Endometrium (tissue), 2 donors: Measurements from ENCODE around the gene MICU2.

Experiments
- FAIRE-seq: peaks from 2 replicates; lab custom pipeline; 2012; peaks lifted over from hg19 to GRCh38; lab: Jason Lieb, UNC
- donor health status: control.
- donor health status: control.

The MICU2 gene

GRCh38 chr13:21481359-21481758 is 122.6 kb downstream of the MICU2 start:
- no peak for FAIRE-seq

DNA sequence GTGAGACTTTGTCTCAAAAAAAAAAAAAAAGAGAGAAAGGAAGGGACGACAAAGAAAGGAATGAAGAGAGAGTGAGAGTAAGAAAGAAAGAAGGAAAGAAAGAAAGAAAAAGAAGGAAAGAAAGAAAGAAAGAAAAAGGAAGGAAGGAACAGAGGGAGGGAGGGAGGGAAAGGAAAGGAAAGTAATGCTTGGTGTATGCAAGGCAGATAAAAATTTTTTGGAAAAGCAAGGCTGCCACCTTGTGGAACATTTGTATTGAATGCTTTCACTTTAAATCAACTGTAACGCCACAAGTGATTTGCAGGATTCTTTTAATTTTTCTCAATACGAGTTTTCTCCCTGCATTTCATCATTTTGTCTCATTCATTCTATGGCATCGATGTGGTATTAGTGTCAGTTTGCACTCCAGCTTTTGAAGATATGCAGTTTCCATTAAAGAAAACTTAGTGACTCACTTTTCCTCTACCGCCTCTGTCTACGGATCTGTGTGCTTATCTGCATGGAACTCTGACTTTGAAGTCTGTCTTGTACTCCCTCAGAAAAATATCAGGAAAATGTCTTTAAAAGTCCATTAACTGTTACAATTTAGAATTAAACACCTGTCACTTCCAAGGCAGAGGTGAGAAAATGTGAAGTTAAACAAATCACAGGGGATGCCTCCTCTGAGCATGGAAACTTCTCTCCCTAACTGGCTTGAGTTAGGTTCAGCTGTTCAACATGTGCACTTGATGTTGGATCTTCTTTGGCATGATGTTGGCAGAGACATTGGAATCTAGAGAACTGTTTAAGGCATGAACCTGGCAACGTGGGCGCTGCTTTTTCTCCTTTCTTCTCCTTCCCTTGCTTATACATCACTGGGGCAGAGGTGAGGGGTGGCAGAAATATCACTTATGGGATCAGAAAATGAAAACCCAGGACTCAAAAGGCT is 124.8 kb downstream of the MICU2 start:
- peak; percentile 54 for FAIRE-seq

GRCh38 chr13:21476893-21477472 is 127.0 kb downstream of the MICU2 start:
- FAIRE-seq: no peak

- no peak for FAIRE-seq
Measured at GRCh38 chr13:21475115-21475514, 128.9 kb downstream of the MICU2 start.

DNA sequence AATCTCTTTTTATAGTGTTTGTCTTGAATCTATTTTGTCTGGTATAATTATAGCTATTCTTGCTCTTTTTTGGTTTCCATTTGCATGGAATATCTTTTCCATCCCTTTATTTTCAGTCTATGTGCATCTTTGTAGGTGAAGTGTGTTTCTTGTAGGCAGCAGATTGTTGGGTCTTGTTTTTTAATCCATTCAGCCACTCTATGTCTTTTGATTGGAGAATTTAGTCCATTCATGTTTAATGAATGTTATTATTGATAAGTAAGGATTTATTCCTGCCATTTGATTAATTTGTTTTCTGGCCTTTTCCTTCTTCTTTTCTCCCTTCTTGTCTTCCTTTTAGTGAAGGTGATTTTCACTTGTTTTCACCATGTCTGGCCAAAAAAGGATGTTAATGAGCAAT is 133.2 kb downstream of the MICU2 start:
- no peak for FAIRE-seq

- no peak for FAIRE-seq
Measured at GRCh38 chr13:21466527-21466926, 137.4 kb downstream of the MICU2 start.

DNA sequence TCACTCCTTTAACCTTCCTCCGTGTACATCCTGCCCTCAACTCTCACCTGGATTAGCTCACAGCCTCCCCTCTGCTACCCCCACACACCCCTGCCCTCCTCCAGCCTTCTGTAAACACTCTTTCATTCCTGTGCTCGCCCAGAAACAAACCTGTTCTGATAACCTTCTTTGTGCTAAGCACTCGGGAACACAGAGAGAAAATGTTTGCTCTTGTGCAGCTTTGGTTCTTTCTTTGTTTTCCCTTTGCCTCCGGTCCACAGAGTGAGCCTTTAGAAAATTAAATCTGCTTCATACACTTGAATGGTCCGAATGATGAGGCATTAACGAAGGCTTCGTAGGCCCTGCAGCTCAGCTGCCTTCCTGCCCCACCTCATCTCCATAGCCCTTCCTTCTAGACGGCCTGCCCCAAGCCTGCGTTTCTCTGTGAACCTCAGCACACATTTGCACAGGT is 138.2 kb downstream of the MICU2 start:
- no peak for FAIRE-seq

DNA sequence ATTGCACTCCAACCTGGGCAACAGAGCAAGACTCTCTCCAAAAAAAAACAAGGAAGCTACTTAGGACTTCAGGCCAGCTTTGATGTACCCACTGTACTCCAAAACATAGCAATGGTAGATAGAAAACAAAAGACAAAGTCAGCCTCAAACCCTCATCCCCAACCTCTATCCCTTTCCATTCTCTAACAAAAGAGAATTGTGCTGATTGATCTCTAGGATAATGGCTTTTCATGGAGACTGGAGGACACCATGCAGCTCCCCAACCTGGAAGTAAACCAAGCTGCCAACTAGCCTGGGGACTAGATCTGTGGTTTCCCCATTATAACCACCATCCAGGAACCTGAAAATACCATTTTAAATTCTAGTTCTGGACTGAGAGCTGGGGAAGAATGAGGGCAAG is 140.5 kb downstream of the MICU2 start:
- FAIRE-seq: no peak

DNA sequence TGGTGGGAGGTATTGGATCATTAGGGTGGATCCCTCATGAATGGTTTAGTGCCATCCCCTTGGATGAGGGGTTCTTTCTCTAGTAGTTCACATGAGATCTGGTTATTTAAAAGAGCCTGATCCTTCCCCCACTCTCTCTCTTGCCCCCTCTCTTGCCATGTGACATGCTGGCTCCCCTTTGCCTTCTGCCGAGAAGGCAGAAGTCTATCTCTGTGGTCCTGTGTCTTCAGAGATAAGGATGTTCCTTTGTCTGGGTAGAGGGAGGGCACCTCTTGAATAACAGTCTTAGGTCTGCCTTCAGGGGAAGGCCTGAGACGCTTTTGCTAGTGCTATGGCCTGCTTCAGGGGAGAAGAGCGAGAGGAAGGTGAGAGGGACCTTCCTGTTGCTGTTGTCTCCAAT is 142.8 kb downstream of the MICU2 start:
- FAIRE-seq: no peak

DNA sequence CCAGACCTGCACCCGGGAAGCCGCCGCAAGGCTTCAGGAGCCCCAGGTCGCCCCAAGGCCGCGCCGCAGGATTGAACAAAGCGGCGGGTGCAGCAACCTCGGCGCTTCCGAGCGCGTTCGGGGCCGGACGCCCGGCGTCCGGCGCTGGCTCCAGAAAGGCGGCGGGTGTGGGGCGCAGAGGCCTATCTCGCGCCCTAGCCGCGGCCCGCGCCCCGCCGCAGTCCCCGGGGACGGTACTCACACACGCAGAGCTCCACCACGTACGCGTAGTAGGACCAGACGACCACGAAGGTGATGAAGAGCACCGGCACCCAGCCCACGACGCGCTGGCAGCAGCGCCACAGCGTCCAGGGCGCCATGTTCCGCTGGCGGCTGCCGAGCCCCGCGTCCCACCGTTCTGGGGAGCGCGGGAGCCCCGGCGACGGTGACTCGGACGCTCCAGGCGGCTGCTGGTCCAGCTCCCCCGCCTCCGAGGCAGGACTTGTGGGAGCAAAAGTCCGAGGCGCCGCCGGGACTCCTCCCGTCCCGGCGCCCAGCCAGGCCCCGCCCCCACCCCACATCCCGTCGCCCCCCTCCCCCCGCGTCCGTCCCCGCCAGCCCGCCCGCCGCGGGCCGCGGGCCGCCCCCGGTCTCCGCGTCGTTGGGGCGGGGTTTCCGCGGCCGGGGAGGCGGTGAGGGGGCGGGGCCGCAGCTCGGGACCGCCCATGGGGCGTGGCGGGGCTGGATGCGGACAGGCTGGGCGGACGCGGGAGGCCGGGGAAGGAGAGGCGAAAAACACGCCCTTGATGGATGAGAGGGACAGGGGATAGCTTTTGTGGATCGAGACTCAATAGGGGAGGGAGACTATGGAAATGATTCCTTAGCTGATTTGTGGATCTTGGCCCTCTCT is 144.9 kb downstream of the MICU2 start, which contains the start of gene ZDHHC20:
TSS of gene ZDHHC20 (minus strand) at position 491 of the 889 bp plus-strand sequence. CDS start at position 359, 132 bp downstream.
- FAIRE-seq: no peak

DNA sequence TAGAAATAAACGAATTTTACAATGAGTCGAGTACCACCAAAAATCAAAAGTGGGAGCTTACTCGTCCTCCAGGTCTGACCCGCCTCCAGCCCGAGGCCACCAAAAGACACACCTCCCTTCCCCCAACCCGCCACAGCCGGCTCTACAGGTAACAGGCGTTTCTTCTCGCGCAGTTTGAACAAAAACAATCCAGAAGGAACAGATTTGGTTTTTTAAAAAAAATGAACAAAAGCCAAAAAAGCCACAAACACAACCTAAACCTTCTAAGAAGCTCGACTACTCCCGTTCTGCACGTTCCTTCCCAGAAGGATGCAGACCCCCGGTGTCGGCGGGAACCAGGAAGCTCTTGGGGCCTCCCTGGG is 145.5 kb downstream of the MICU2 start:
- FAIRE-seq: no peak

GRCh38 chr13:21453387-21454081 is 150.4 kb downstream of the MICU2 start:
- FAIRE-seq: no peak

- FAIRE-seq: no peak
Measured at GRCh38 chr13:21450936-21451335, 153.0 kb downstream of the MICU2 start.

DNA sequence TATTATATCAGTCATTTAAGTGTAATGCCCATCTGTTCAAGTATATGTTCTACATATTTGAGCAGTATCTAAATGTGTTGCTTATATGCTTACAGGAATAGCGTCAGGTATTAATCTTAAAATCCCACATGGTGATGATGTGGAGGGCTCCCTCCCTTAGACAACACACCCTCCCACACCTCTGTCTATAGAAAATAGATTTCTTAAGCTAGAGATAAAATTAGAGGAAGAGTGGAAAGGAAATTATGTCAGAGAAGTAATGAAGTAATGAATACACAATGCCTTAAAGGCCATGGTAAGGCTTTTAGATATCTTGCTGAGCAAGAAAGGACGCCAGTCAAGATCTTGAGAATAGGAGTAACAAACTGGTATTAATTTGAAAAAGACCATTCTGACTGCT is 157.3 kb downstream of the MICU2 start:
- FAIRE-seq: no peak

DNA sequence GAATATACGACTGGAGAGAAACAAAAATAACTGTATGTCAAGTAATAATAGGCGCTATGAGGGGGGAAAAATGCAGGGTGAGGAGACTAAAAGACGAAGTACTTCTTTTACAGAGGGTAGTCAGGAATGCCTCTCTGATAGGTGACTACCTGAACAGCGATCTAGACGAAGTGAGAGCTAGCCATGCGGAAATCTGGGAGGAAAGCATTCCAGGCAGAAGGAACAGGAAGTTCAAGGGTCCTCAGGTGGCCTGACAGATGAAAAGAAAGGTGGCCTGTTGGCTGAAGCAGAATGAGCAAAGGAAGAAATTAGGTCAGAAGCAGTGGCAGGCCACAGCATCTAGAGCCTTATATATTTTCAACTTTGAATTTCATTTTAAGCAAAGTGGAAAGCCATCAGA is 158.2 kb downstream of the MICU2 start:
- FAIRE-seq: no peak

DNA sequence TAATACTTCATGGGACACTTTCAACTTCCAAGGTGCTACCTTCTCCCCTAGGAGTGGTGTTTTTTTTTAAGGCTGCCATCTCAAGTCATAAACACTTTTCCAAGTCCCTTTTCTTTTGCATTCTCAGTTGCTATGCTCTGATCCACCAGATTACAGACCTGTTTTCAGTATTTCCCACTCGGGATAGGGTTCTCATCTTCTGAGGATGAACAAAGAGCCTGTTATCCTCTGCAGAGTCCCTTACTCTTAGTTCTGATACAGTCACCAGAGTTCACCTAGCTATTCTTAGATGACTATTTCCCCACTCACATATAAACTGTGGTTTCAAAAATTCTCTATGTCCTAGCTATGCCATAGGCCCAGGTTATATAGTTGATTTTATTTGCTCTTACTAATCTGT is 160.8 kb downstream of the MICU2 start:
- no peak for FAIRE-seq
